Activated CD4-positive, alpha-beta memory T cell treated with anti-CD3 and anti-CD28 coated beads for 36 hours (primary cell): ENCODE data around the gene PHF12. TPM values are rescaled to one million over a fixed set of nuclear protein-coding genes. Genes with fewer than 3 reads are reported as not detected.

Experiments used
- CTCF ChIA-PET: fragments of 350-600 bp; sonication (Branson Sonifier 250); formaldehyde crosslinking; loops from one replicate; lab custom pipeline; 2021; ENCODE audit warnings: antibody characterized with exemption, inconsistent platforms; lab: Charles Lee
- POLR2A ChIA-PET: fragments of 350-600 bp; sonication (Branson Sonifier 250); formaldehyde crosslinking; loops from one replicate; lab custom pipeline; 2021; ENCODE audit warnings: antibody characterized with exemption; lab: Charles Lee
- DNase-seq: peaks from one replicate; pipeline ENCODE4 v3.0.0-alpha.2; 2020
- H3K27ac Mint-ChIP-seq: one replicate; pipeline ENCODE4 v1.8.0; 2021; ENCODE audit warnings: mixed read lengths
- H3K27me3 Mint-ChIP-seq: one replicate; pipeline ENCODE4 v1.8.0; 2021; ENCODE audit warnings: mixed read lengths
- H3K36me3 Mint-ChIP-seq: one replicate; pipeline ENCODE4 v1.8.0; 2021; ENCODE audit warnings: mixed read lengths
- H3K4me1 Mint-ChIP-seq: one replicate; pipeline ENCODE4 v1.8.0; 2021; ENCODE audit warnings: low read depth, mixed read lengths
- H3K4me3 Mint-ChIP-seq: one replicate; pipeline ENCODE4 v1.8.0; 2021; ENCODE audit warnings: mild to moderate bottlenecking, mixed read lengths
- H3K9me3 Mint-ChIP-seq: one replicate; pipeline ENCODE4 v1.8.0; 2021; ENCODE audit warnings: mixed read lengths
- intact Hi-C: fragments of 100-400 bp; cut with micrococcal nuclease; formaldehyde crosslinking; loops from one replicate; pipeline ENCODE4 v1.15.1; 2023
- total RNA-seq, 2 experiments: library from RNA; stranded (reverse); gene quantifications; one replicate each; pipeline ENCODE4 v1.2.3, GENCODE V29; 2021

PHF12 gene
- total RNA-seq, 2 experiments from 2014 or later, result 44.0 to 44.8 TPM

DNA sequence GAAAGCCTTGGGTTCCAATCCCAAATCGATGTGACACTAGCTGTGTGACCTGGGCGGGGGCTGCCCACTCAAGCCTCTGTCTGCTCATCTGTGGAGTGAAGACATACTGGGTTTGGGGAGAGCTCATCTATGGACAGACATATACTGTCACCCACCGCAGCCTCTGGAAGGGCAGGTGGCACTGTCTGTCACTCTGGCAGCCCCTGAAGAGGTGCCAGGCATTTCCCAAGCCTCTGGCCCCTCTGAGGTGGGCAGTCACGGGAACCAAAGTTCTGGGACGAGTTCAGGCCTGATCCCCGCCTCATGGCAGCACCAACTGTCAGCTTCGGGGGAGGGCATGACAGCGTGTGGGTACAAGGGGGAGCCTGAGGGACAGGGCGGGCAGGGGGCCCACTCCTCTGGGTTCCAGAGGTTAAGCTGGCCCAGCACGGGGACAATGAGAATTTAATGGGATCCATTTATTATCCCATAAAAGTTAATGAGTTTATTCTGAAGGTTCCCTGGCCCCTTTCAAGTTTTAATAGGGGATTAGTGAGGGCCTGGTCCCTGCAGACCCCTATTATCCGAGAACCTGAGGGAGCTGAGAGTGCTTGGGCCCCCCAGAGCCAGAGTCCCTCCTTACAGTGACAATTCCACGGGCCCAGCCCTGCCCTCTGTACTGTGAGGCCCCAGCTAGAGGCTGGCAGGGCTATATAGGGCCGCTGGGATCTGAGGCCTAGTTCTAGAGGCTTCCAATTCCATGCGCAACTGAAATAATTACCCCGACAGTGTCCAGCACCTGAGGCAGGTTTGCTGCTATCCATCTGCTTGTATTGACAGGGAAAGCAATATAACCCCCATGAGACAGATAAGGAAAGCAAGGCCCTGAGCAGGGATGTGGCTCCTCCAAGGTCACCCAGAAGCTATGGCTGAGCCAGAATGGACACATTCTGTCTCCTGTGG, 35.7 kb upstream of the PHF12 start:
- ChIA-PET CTCF (interaction anchor here (1.0 to 2.2 kb wide), 3 partner anchors 21 to 129 kb away, joined by 3 to 8 read pairs (median 3); no protein-coding TSS in a partner anchor), POLR2A (no interaction called here)
- Mint-ChIP-seq H3K4me1 (peaks cover 17% of the 10 kb centered on the region), H3K27ac (no peak overlapping the region), H3K9me3 (no peaks in the 10 kb centered on the region), H3K4me3 (no peak overlapping the region), H3K27me3 (peaks cover 2% of the 10 kb centered on the region), H3K36me3 (no peaks in the 10 kb centered on the region)
- DNase-seq, result no peak
- intact Hi-C loops, result no loop called here

DNA sequence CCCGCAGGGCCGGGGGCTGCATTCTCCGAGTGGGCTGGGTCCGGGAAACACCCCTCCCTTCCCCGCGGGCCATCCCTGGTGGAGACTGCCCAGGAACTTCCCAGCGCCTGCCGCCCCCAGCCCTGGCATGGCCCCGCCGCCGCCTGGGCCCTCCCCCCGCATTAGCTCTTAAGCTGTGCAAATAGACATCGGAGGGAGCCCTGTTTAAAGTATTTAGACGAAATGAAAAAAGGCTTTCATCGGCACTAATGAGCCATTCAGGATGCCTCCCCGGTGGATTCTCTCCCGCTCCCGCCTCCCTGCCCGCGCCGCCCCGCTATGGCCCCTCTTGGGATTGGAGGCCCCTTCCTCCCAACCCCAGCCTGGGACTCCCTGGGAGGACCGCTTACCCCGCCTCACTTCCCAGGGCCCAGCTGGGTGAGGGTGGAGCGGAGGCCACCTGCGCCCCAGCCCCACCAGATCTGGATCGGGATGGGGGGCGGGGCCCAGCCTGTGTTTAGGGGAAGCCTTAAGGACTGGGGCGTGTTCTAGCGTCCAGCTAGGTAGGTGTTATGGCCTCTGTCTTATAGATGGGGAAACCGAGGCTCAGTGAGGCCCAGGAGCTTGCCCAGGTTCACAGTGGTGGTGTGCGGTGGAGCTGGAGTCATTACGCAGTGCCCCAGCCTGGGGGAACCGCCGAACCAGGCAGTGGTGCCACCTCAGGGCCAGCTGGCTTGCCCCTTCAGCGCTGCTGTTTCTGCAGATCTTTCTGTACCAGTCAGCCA, 34.8 kb upstream of the PHF12 start:
- DNase-seq, result no peak
- intact Hi-C loops, result no loop called here
- POLR2A ChIA-PET, result no interaction called here
- Mint-ChIP-seq H3K27ac (no peak overlapping the region), H3K27me3 (peaks cover 2% of the 10 kb centered on the region), H3K9me3 (no peaks in the 10 kb centered on the region), H3K4me1 (peaks cover 19% of the 10 kb centered on the region), H3K36me3 (no peaks in the 10 kb centered on the region), H3K4me3 (no peak overlapping the region)
- CTCF ChIA-PET, result interaction anchor here (1.0 to 2.2 kb wide), 2 partner anchors 125 to 130 kb away, joined by 3 to 8 read pairs; no protein-coding TSS in a partner anchor

- no peak overlapping the region for H3K4me3 Mint-ChIP-seq
- no peak for DNase-seq
- no peaks in the 10 kb centered on the region for H3K36me3 Mint-ChIP-seq
- ChIA-PET CTCF (interaction anchor here (0.8 to 2.6 kb wide), 3 partner anchors 18 to 134 kb away, joined by 3 to 10 read pairs (median 6); no protein-coding TSS in a partner anchor), POLR2A (interaction anchor here (0.6 kb wide), 1 partner anchor 30 kb away, joined by 3 read pairs; no protein-coding TSS in a partner anchor)
- peaks cover 19% of the 10 kb centered on the region for H3K4me1 Mint-ChIP-seq
- peak overlapping the region; percentile 82 for H3K27ac Mint-ChIP-seq
- H3K9me3 Mint-ChIP-seq, result no peaks in the 10 kb centered on the region
- intact Hi-C loops, result no loop called here
- H3K27me3 Mint-ChIP-seq, result no peaks in the 10 kb centered on the region
Measured at GRCh38 chr17:28983286-28984230, 32.2 kb upstream of the PHF12 start.

- peak; percentile 66 for DNase-seq
- no peaks in the 10 kb centered on the region for H3K9me3 Mint-ChIP-seq
- intact Hi-C loops, result loop anchor here (1.0 kb wide), 1 partner anchor 30 kb away; no protein-coding TSS in a partner anchor
- H3K36me3 Mint-ChIP-seq, result no peaks in the 10 kb centered on the region
- H3K4me3 Mint-ChIP-seq, result no peak overlapping the region
- POLR2A ChIA-PET, result interaction anchor here (0.6 kb wide), 1 partner anchor 29 kb away, joined by 3 read pairs; no protein-coding TSS in a partner anchor
- no peaks in the 10 kb centered on the region for H3K27me3 Mint-ChIP-seq
- CTCF ChIA-PET, result interaction anchor here (1.6 to 2.6 kb wide), 2 partner anchors 17 to 135 kb away, joined by 6 to 10 read pairs; no protein-coding TSS in a partner anchor
- H3K27ac Mint-ChIP-seq, result peak overlapping the region; percentile 82
- peaks cover 19% of the 10 kb centered on the region for H3K4me1 Mint-ChIP-seq
Measured at GRCh38 chr17:28982131-28982793, 30.9 kb upstream of the PHF12 start.

- H3K36me3 Mint-ChIP-seq, result no peaks in the 10 kb centered on the region
- intact Hi-C loops, result no loop called here
- no peaks in the 10 kb centered on the region for H3K9me3 Mint-ChIP-seq
- ChIA-PET CTCF (interaction anchor here (0.8 to 2.8 kb wide), 4 partner anchors 13 to 227 kb away, joined by 3 to 16 read pairs (median 8); no protein-coding TSS in a partner anchor), POLR2A (no interaction called here)
- H3K27ac Mint-ChIP-seq, result no peak overlapping the region
- H3K4me3 Mint-ChIP-seq, result no peak overlapping the region
- no peaks in the 10 kb centered on the region for H3K27me3 Mint-ChIP-seq
- no peak for DNase-seq
- H3K4me1 Mint-ChIP-seq, result peaks cover 17% of the 10 kb centered on the region
Measured at GRCh38 chr17:28978356-28978964, 27.1 kb upstream of the PHF12 start.

- Mint-ChIP-seq H3K27me3 (no peaks in the 10 kb centered on the region), H3K36me3 (no peaks in the 10 kb centered on the region), H3K4me3 (no peak overlapping the region), H3K27ac (no peak overlapping the region), H3K4me1 (peaks cover 10% of the 10 kb centered on the region), H3K9me3 (no peaks in the 10 kb centered on the region)
- DNase-seq, result no peak
- intact Hi-C loops, result no loop called here
- CTCF ChIA-PET, result interaction anchor here (0.8 to 2.8 kb wide), 4 partner anchors 13 to 226 kb away, joined by 3 to 16 read pairs (median 8); no protein-coding TSS in a partner anchor
- POLR2A ChIA-PET, result no interaction called here
Measured at GRCh38 chr17:28977659-28978355, 26.5 kb upstream of the PHF12 start.

DNA sequence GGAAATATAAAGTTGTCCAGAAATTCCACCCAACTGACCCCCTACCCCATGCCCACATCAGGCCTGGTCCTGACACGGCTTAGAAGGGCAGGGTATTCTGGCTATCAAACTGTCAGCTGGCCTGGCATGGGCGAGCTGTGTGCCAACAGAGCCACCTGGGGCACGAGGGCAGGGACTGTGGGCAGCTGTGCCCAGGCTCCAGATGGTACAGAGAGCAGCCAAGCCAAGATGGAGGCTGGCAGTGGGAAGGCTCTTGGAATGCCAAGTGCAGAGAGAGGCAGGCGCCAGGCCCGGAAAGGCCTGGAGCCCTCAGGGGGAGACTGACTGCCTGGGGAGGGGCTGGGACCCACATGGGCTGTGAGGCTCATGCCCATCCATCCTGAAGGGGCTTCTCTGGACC, 24.3 kb upstream of the PHF12 start:
- H3K27me3 Mint-ChIP-seq, result no peaks in the 10 kb centered on the region
- no peak overlapping the region for H3K4me3 Mint-ChIP-seq
- ChIA-PET CTCF (no interaction called here), POLR2A (no interaction called here)
- intact Hi-C loops, result no loop called here
- no peak overlapping the region for H3K27ac Mint-ChIP-seq
- no peaks in the 10 kb centered on the region for H3K36me3 Mint-ChIP-seq
- no peak for DNase-seq
- no peaks in the 10 kb centered on the region for H3K9me3 Mint-ChIP-seq
- H3K4me1 Mint-ChIP-seq, result no peaks in the 10 kb centered on the region

GRCh38 chr17:28975031-28975430, 23.7 kb upstream of the PHF12 start:
- CTCF ChIA-PET, result no interaction called here

DNA sequence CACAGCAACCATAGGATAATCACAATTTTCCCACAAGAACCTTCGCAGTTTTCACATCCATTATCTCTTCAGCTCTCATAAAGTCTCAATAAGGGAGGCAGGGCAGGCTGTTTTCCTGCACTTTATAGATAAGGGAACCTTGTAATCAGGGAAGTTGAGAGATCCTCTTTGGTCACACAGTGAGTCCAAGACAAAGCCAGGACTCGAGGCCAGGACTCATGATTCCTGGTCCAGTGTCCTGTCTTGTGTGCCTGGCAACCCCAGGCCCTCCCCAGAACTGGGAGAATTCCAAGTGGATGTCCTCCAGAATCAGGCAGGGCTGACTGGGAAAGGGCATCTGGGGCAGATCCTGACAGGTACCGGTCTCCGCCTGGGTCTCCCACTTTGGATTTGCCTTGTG, 23.1 kb upstream of the PHF12 start:
- ChIA-PET CTCF (interaction anchor here (1.1 to 2.1 kb wide), 4 partner anchors 9 to 245 kb away, joined by 3 to 15 read pairs (median 6); no protein-coding TSS in a partner anchor), POLR2A (no interaction called here)
- no peaks in the 10 kb centered on the region for H3K36me3 Mint-ChIP-seq
- H3K27me3 Mint-ChIP-seq, result no peaks in the 10 kb centered on the region
- H3K4me3 Mint-ChIP-seq, result no peak overlapping the region
- DNase-seq, result no peak
- intact Hi-C loops, result no loop called here
- no peak overlapping the region for H3K27ac Mint-ChIP-seq
- no peaks in the 10 kb centered on the region for H3K9me3 Mint-ChIP-seq
- no peaks in the 10 kb centered on the region for H3K4me1 Mint-ChIP-seq

More at GRCh38 chr17:28975031-28975430, 23.7 kb upstream of the PHF12 start:
- Mint-ChIP-seq H3K27ac (no peak overlapping the region), H3K27me3 (no peaks in the 10 kb centered on the region), H3K36me3 (no peaks in the 10 kb centered on the region), H3K4me3 (no peak overlapping the region), H3K9me3 (no peaks in the 10 kb centered on the region), H3K4me1 (no peaks in the 10 kb centered on the region)
- no peak for DNase-seq
- POLR2A ChIA-PET, result no interaction called here
- intact Hi-C loops, result no loop called here

GRCh38 chr17:28973425-28973824, 22.1 kb upstream of the PHF12 start:
- POLR2A ChIA-PET, result no interaction called here

More at GRCh38 chr17:28973425-28973824, 22.1 kb upstream of the PHF12 start:
- Mint-ChIP-seq H3K9me3 (no peaks in the 10 kb centered on the region), H3K4me3 (no peak overlapping the region), H3K36me3 (no peaks in the 10 kb centered on the region), H3K27me3 (no peaks in the 10 kb centered on the region), H3K27ac (no peak overlapping the region), H3K4me1 (no peaks in the 10 kb centered on the region)
- no peak for DNase-seq
- intact Hi-C loops, result no loop called here
- CTCF ChIA-PET, result interaction anchor here (1.0 to 2.1 kb wide), 5 partner anchors 8 to 246 kb away, joined by 3 to 15 read pairs (median 4); no protein-coding TSS in a partner anchor
